Nephron (organoid): ENCODE measurements around the gene ELL.
A peak's percentile ranks its signal among the peaks of the same experiment; 100 is the strongest.

Experiments
- H3K27ac Mint-ChIP-seq, 3 experiments: 2 replicates each; pipeline ENCODE4 v1.8.0; 2020; ENCODE audit warnings: mixed read lengths in 3 of 3, mild to moderate bottlenecking in 2 of 3, moderate library complexity in 1 of 3
- H3K27me3 Mint-ChIP-seq: 2 replicates; pipeline ENCODE4 v1.8.0; 2021; ENCODE audit warnings: low read depth, mild to moderate bottlenecking, moderate library complexity, mixed read lengths
- H3K36me3 Mint-ChIP-seq: 2 replicates; pipeline ENCODE4 v1.8.0; 2020; ENCODE audit warnings: low read depth, mixed read lengths
- H3K4me1 Mint-ChIP-seq: 2 replicates; pipeline ENCODE4 v1.8.0; 2020; ENCODE audit warnings: mixed read lengths
- H3K4me3 Mint-ChIP-seq, 3 experiments: 2 replicates each; pipeline ENCODE4 v1.8.0; 2020; ENCODE audit warnings: mild to moderate bottlenecking in 3 of 3, mixed read lengths in 3 of 3, moderate library complexity in 2 of 3
- H3K9me3 Mint-ChIP-seq: 2 replicates; pipeline ENCODE4 v1.8.0; 2020; ENCODE audit warnings: mixed read lengths
- CTCF ChIP-seq, 3 experiments: fragments of 200-600 bp; sonication (generic); IDR thresholded peaks; one replicate each; pipeline ENCODE4 v1.5.0; 2021; ENCODE audit warnings: antibody characterized with exemption in 3 of 3; ENCODE audit not compliant: unreplicated experiment in 3 of 3

ELL gene

GRCh38 chr19:18416778-18417249, 105.1 kb downstream of the ELL start:
- TF ChIP-seq CTCF (IDR thresholded peaks at IDR 0.05; ENCODE audit: unreplicated experiment in 3 of 3): no peak
- Mint-ChIP-seq H3K36me3 (no peaks in the 10 kb centered on the region), H3K4me3 (peak overlapping the region; percentile 80 to 83 (median 81)), H3K27me3 (peaks cover 5% of the 10 kb centered on the region), H3K4me1 (peaks cover 61% of the 10 kb centered on the region), H3K9me3 (no peaks in the 10 kb centered on the region), H3K27ac (peak overlapping the region; percentile 98 to 99 (median 98))

- no peaks in the 10 kb centered on the region for H3K36me3 Mint-ChIP-seq
- no peak for TF ChIP-seq CTCF (IDR thresholded peaks at IDR 0.05; ENCODE audit: unreplicated experiment in 3 of 3)
- no peaks in the 10 kb centered on the region for H3K9me3 Mint-ChIP-seq
- peaks cover 5% of the 10 kb centered on the region for H3K27me3 Mint-ChIP-seq
- peaks cover 56% of the 10 kb centered on the region for H3K4me1 Mint-ChIP-seq
- peak overlapping the region; percentile 98 to 99 (median 98) for H3K27ac Mint-ChIP-seq
- peak overlapping the region; percentile 76 to 82 (median 81) for H3K4me3 Mint-ChIP-seq
These were observed 106.5 kb downstream of the ELL start for GRCh38 chr19:18415178-18415867.

- no peaks in the 10 kb centered on the region for H3K36me3 Mint-ChIP-seq
These were observed 107.2 kb downstream of the ELL start for GRCh38 chr19:18414504-18415177.

GRCh38 chr19:18412610-18413239, 109.1 kb downstream of the ELL start:
- Mint-ChIP-seq H3K4me3 (peak overlapping the region in 2 of 3 experiments; percentile 11 to 26), H3K36me3 (no peaks in the 10 kb centered on the region), H3K27me3 (peaks cover 5% of the 10 kb centered on the region), H3K4me1 (peaks cover 40% of the 10 kb centered on the region), H3K9me3 (no peaks in the 10 kb centered on the region), H3K27ac (peak overlapping the region; percentile 42 to 76 (median 54))
- TF ChIP-seq CTCF (IDR thresholded peaks at IDR 0.05; ENCODE audit: unreplicated experiment in 3 of 3): no peak

More at GRCh38 chr19:18414504-18415177, 107.2 kb downstream of the ELL start:
- no peak for TF ChIP-seq CTCF (IDR thresholded peaks at IDR 0.05; ENCODE audit: unreplicated experiment in 3 of 3)
- Mint-ChIP-seq H3K27me3 (peaks cover 5% of the 10 kb centered on the region), H3K4me3 (peak overlapping the region; percentile 76 to 81 (median 78)), H3K4me1 (peaks cover 53% of the 10 kb centered on the region), H3K9me3 (no peaks in the 10 kb centered on the region), H3K27ac (peak overlapping the region; percentile 98 to 99 (median 98))

GRCh38 chr19:18408053-18408476, 113.8 kb downstream of the ELL start:
- Mint-ChIP-seq H3K27me3 (no peaks in the 10 kb centered on the region), H3K36me3 (no peaks in the 10 kb centered on the region), H3K4me3 (no peak overlapping the region)

More at GRCh38 chr19:18408053-18408476, 113.8 kb downstream of the ELL start:
- Mint-ChIP-seq H3K4me1 (peaks cover 9% of the 10 kb centered on the region), H3K27ac (peak overlapping the region in 1 of 3 experiments; percentile 40), H3K9me3 (no peaks in the 10 kb centered on the region)
- TF ChIP-seq CTCF (IDR thresholded peaks at IDR 0.05; ENCODE audit: unreplicated experiment in 3 of 3): peak in 2 of 3 experiments; percentile 23 to 26
